Uterus (tissue), 2 donors: ENCODE measurements around the gene DDX39A.

Experiments
- POLR2A ChIP-seq, 2 donors: fragments of 450-650 bp; IDR thresholded peaks; one replicate each; pipeline ENCODE4 v1.6.1; 2016; ENCODE audit warnings: antibody characterized with exemption in 2 of 2, mild to moderate bottlenecking in 1 of 2, moderate library complexity in 1 of 2
- TF ChIP-seq, protein P1 (sequence below), 4 experiments: fragments of 200-600 bp in 2 of 4; fragments of 450-650 bp in 2 of 4; sonication (generic) in 2 of 4; IDR thresholded peaks; one replicate each; pipeline ENCODE4 v1.5.1; 2016 to 2019; ENCODE audit warnings: antibody characterized with exemption in 4 of 4, mild to moderate bottlenecking in 2 of 4, moderate library complexity in 1 of 4

DNA sequence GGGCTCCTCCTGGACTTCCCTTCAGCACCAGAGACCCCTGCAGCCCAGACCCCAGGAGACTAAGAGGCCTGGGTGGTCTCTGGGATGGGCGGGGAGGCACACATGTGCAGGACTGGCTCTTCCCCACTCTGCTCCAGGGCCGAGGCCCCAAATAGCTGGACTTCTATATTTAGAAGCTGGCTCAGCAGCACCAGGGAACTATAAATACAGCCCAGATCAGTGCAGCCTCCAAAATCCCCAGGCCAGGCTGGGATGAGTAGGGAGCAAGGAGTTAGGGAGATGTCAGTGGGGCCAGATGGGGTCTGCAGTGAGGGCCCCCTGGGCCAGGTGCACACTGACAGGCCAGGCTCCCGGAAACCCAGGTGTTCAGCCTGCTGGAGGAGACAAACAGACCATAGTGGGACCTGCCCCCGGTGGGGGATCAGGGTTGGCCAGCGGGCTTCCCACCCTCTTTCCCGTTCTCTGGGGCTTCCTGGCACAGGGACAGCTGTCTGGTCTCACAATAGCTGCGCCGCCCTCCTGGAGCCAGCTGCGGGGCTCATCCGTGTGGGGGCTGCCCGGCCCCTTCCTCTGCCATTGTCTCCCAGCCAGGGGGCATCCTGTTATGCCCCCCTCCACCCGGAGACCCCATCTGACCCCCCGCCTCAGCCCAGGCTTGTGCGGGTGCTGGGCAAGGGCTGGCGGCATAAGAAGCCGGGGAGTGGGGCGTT, 43.4 kb downstream of the DDX39A start:
- peak; percentile 58 to 65 for TF ChIP-seq POLR2A (IDR thresholded peaks at IDR 0.05)
- TF ChIP-seq, protein P1, sequence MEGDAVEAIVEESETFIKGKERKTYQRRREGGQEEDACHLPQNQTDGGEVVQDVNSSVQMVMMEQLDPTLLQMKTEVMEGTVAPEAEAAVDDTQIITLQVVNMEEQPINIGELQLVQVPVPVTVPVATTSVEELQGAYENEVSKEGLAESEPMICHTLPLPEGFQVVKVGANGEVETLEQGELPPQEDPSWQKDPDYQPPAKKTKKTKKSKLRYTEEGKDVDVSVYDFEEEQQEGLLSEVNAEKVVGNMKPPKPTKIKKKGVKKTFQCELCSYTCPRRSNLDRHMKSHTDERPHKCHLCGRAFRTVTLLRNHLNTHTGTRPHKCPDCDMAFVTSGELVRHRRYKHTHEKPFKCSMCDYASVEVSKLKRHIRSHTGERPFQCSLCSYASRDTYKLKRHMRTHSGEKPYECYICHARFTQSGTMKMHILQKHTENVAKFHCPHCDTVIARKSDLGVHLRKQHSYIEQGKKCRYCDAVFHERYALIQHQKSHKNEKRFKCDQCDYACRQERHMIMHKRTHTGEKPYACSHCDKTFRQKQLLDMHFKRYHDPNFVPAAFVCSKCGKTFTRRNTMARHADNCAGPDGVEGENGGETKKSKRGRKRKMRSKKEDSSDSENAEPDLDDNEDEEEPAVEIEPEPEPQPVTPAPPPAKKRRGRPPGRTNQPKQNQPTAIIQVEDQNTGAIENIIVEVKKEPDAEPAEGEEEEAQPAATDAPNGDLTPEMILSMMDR (IDR thresholded peaks at IDR 0.05): no peak
